OCI-LY1 (cell line): Measurements from ENCODE around the gene PSMA7.

Source experiments
- EZH2 ChIP-seq: fragments of 200-600 bp; sonication (generic), shearing (Covaris generic); IDR thresholded peaks from 2 replicates; pipeline ENCODE4 v1.8.0; 2017; ENCODE audit warnings: borderline replicate concordance, mixed run types, mild to moderate bottlenecking, antibody characterized with exemption, low read length, moderate library complexity, mixed read lengths
- TF ChIP-seq, protein P1 (sequence below): fragments of 200-600 bp; sonication (generic), shearing (Covaris generic); IDR thresholded peaks from 2 replicates; pipeline ENCODE4 v1.5.1; 2017; ENCODE audit warnings: mild to moderate bottlenecking, antibody characterized with exemption, low read length, moderate library complexity, mixed read lengths

DNA sequence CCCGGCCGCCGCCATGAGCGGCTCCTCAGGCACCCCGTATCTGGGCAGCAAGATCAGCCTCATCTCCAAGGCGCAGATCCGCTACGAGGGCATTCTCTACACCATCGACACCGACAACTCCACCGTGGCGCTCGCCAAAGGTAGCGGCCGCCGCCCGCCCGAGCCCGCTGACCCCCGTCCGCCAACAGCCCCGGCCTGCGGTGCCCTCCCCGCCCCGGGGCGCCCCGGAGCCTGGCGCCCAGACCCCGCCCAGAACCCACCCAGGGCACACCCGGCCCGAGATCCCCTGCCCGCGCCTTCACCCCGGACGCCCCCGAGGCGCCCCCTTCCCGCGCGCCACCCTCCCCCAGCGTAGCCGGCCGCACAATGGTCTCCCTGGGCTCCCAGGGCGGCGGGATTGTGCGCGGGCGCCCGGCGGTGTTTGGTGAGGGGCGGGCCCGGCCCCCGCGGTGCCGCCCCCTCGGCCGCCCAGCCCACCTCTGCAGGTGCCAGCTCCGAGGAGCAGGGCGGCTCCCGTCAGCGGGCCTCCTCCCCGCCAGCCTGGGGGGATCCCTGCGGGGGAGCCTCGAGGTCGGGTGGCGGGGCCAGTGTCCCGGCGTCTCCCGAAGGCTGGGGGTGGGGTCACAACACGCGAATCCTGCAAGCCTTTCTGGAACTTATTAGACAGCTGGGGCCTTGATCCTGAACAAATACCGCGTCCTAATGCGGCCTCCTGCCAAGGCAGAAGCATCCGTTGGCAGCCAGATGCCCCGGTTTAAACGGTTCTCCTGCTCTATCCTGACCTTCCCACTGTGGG lies 20.3 kb downstream of the PSMA7 start:
- TF ChIP-seq EZH2: no peak
- TF ChIP-seq, protein P1, sequence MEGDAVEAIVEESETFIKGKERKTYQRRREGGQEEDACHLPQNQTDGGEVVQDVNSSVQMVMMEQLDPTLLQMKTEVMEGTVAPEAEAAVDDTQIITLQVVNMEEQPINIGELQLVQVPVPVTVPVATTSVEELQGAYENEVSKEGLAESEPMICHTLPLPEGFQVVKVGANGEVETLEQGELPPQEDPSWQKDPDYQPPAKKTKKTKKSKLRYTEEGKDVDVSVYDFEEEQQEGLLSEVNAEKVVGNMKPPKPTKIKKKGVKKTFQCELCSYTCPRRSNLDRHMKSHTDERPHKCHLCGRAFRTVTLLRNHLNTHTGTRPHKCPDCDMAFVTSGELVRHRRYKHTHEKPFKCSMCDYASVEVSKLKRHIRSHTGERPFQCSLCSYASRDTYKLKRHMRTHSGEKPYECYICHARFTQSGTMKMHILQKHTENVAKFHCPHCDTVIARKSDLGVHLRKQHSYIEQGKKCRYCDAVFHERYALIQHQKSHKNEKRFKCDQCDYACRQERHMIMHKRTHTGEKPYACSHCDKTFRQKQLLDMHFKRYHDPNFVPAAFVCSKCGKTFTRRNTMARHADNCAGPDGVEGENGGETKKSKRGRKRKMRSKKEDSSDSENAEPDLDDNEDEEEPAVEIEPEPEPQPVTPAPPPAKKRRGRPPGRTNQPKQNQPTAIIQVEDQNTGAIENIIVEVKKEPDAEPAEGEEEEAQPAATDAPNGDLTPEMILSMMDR: no peak
